Neuron (in vitro differentiated cells): ENCODE results near the gene BCKDHB.
"Not testable (repeated sequence)": the region's sequence is repeated elsewhere in the genome, so short reads cannot be mapped to it uniquely, and the experiment has no call there.

Experiments
- H2AFZ ChIP-seq: one replicate; pipeline ENCODE4 v1.6.1; 2013; ENCODE audit warnings: low read depth, mild to moderate bottlenecking, inconsistent platforms, low read length, moderate library complexity
- H3K27me3 ChIP-seq: one replicate; pipeline ENCODE4 v1.6.1; 2013; ENCODE audit warnings: low read length; ENCODE audit not compliant: insufficient read depth
- H3K36me3 ChIP-seq: one replicate; pipeline ENCODE4 v1.6.1; 2013; ENCODE audit warnings: low read length; ENCODE audit not compliant: insufficient read depth
- H3K4me1 ChIP-seq: one replicate; pipeline ENCODE4 v1.6.1; 2013; ENCODE audit warnings: low read length; ENCODE audit not compliant: insufficient read depth
- H3K4me3 ChIP-seq: 2 replicates; pipeline ENCODE4 v1.5.1; 2013; ENCODE audit warnings: mild to moderate bottlenecking, low read length, moderate library complexity
- H3K9me3 ChIP-seq: one replicate; pipeline ENCODE4 v1.6.1; 2013; ENCODE audit warnings: low read length

BCKDHB gene

GRCh38 chr6:80106418-80107235, at the start of gene BCKDHB:
Gene BCKDHB, plus strand, starts transcription at chr6:80106671. Its CDS starts 23 bp downstream, at chr6:80106694.
- Histone ChIP-seq H3K36me3 (no peaks in the 10 kb centered on the region), H3K27me3 (no peaks in the 10 kb centered on the region), H3K4me3 (peak within 1 kb of the TSS; percentile 68), H3K9me3 (no peaks in the 10 kb centered on the region), H2AFZ (peak within 1 kb of the TSS; percentile 87), H3K4me1 (no peaks in the 10 kb centered on the region)

GRCh38 chr6:80060774-80061173, 45.7 kb upstream of the BCKDHB start:
- Histone ChIP-seq H3K27me3 (no peaks in the 10 kb centered on the region), H2AFZ (no peak overlapping the region), H3K36me3 (no peaks in the 10 kb centered on the region), H3K9me3 (no peaks in the 10 kb centered on the region), H3K4me1 (no peaks in the 10 kb centered on the region), H3K4me3 (no peak overlapping the region)

GRCh38 chr6:80068146-80068545, 38.3 kb upstream of the BCKDHB start:
- not testable (repeated sequence) for H2AFZ ChIP-seq, H3K4me1 ChIP-seq, H3K9me3 ChIP-seq, H3K36me3 ChIP-seq, H3K4me3 ChIP-seq, H3K27me3 ChIP-seq

GRCh38 chr6:80070431-80070830, 36.0 kb upstream of the BCKDHB start:
- H3K36me3 ChIP-seq, H3K9me3 ChIP-seq, H3K4me1 ChIP-seq, H2AFZ ChIP-seq, H3K4me3 ChIP-seq, H3K27me3 ChIP-seq: not testable (repeated sequence)

GRCh38 chr6:80077067-80077466, 29.4 kb upstream of the BCKDHB start:
- Histone ChIP-seq H3K4me3 (no peak overlapping the region), H3K36me3 (no peaks in the 10 kb centered on the region), H3K9me3 (no peaks in the 10 kb centered on the region), H3K27me3 (no peaks in the 10 kb centered on the region), H2AFZ (no peak overlapping the region), H3K4me1 (no peaks in the 10 kb centered on the region)

- no peak overlapping the region for H2AFZ ChIP-seq
- H3K4me3 ChIP-seq: no peak overlapping the region
- no peaks in the 10 kb centered on the region for H3K9me3 ChIP-seq
- no peaks in the 10 kb centered on the region for H3K4me1 ChIP-seq
- H3K27me3 ChIP-seq: peaks cover 2% of the 10 kb centered on the region
- no peaks in the 10 kb centered on the region for H3K36me3 ChIP-seq
These were observed 17.8 kb upstream of the BCKDHB start for GRCh38 chr6:80088637-80089036.

- Histone ChIP-seq H3K4me3 (no peak overlapping the region), H3K9me3 (no peaks in the 10 kb centered on the region), H3K36me3 (no peaks in the 10 kb centered on the region), H3K4me1 (no peaks in the 10 kb centered on the region), H2AFZ (no peak overlapping the region), H3K27me3 (peaks cover 2% of the 10 kb centered on the region)
These were observed 15.0 kb upstream of the BCKDHB start for GRCh38 chr6:80091506-80091905.

- no peaks in the 10 kb centered on the region for H3K4me1 ChIP-seq
- no peak overlapping the region for H3K4me3 ChIP-seq
- peaks cover 2% of the 10 kb centered on the region for H3K27me3 ChIP-seq
- no peaks in the 10 kb centered on the region for H3K9me3 ChIP-seq
- H3K36me3 ChIP-seq: no peaks in the 10 kb centered on the region
- no peak overlapping the region for H2AFZ ChIP-seq
These were observed 12.5 kb upstream of the BCKDHB start for GRCh38 chr6:80094017-80094416.

GRCh38 chr6:80095600-80095999, 10.9 kb upstream of the BCKDHB start:
- no peaks in the 10 kb centered on the region for H3K27me3 ChIP-seq
- H3K4me3 ChIP-seq: no peak overlapping the region
- no peaks in the 10 kb centered on the region for H3K4me1 ChIP-seq
- H3K36me3 ChIP-seq: no peaks in the 10 kb centered on the region
- H3K9me3 ChIP-seq: no peaks in the 10 kb centered on the region
- H2AFZ ChIP-seq: no peak overlapping the region

- Histone ChIP-seq H2AFZ (no peak overlapping the region), H3K9me3 (no peaks in the 10 kb centered on the region), H3K27me3 (no peaks in the 10 kb centered on the region), H3K4me1 (no peaks in the 10 kb centered on the region), H3K36me3 (no peaks in the 10 kb centered on the region), H3K4me3 (no peak overlapping the region)
These were observed 8.1 kb upstream of the BCKDHB start for GRCh38 chr6:80098392-80098791.

- Histone ChIP-seq H3K36me3 (no peaks in the 10 kb centered on the region), H3K4me1 (no peaks in the 10 kb centered on the region), H3K4me3 (no peak overlapping the region), H3K27me3 (no peaks in the 10 kb centered on the region), H2AFZ (no peak overlapping the region), H3K9me3 (no peaks in the 10 kb centered on the region)
These were observed 2.0 kb upstream of the BCKDHB start for GRCh38 chr6:80104520-80104919.

- no peaks in the 10 kb centered on the region for H3K4me1 ChIP-seq
- H3K27me3 ChIP-seq: no peaks in the 10 kb centered on the region
- peak overlapping the region; percentile 87 for H2AFZ ChIP-seq
- H3K36me3 ChIP-seq: no peaks in the 10 kb centered on the region
- H3K4me3 ChIP-seq: peak overlapping the region; percentile 68
- H3K9me3 ChIP-seq: no peaks in the 10 kb centered on the region
These were observed 476 bp upstream of the BCKDHB start for GRCh38 chr6:80105972-80106417.

GRCh38 chr6:80122576-80122975, 16.1 kb downstream of the BCKDHB start:
- not testable (repeated sequence) for H3K36me3 ChIP-seq

More at GRCh38 chr6:80122576-80122975, 16.1 kb downstream of the BCKDHB start:
- H3K4me1 ChIP-seq, H3K4me3 ChIP-seq, H2AFZ ChIP-seq, H3K27me3 ChIP-seq, H3K9me3 ChIP-seq: not testable (repeated sequence)
